Ovary (tissue), 3 donors: ENCODE results near the gene THBS1.

Experiments
- CTCF ChIP-seq, 3 donors: fragments of 450-650 bp in 2 of 3; fragments of 200-600 bp in 1 of 3; IDR thresholded peaks; one replicate each; pipeline versions ENCODE4 v1.5.1 to v1.8.0; 2016 to 2022; ENCODE audit warnings: antibody characterized with exemption in 3 of 3, mild to moderate bottlenecking in 1 of 3
- EP300 ChIP-seq: sonication (generic); formaldehyde crosslinking; IDR thresholded peaks from one replicate; pipeline ENCODE4 v1.6.1; 2017; ENCODE audit warnings: antibody characterized with exemption
- POLR2A ChIP-seq: fragments of 450-650 bp; IDR thresholded peaks from one replicate; pipeline ENCODE4 v1.6.1; 2017; ENCODE audit warnings: antibody characterized with exemption, mild to moderate bottlenecking, moderate library complexity
- donor health status: DM: no; HTN: no; CAD: no.

- TF ChIP-seq CTCF (IDR thresholded peaks at IDR 0.05) (no peak), POLR2A (no peak), EP300 (no peak)
These were observed 8.4 kb downstream of the THBS1 start for GRCh38 chr15:39589193-39589814.
